GM12878 (cell line): ENCODE measurements around the gene OLFML2B. TPM values are rescaled to one million over a fixed set of nuclear protein-coding genes. Genes with fewer than 3 reads are reported as not detected.

ENCODE experiments used
- ATAC-seq: fragments of 200-7000 bp; cut with Tn5 transposase; 3 replicates; pipeline ENCODE4 v1.9.1; 2020; ENCODE audit warnings: mild to moderate bottlenecking, moderate library complexity
- BruUV-seq: library from RNA; stranded (reverse); fragments of 400-500 nt; replicated peaks from 2 replicates; lab custom pipeline; 2021; lab: Mats Ljungman, UMichigan
- CTCF ChIA-PET: fragments of 300-600 bp; sonication (Branson Sonifier 250); formaldehyde crosslinking; extraction: SDS; loops from one replicate; lab custom pipeline; 2021; ENCODE audit warnings: inconsistent platforms; lab: Yijun Ruan, JAX
- POLR2A ChIA-PET: fragments of 350-600 bp; formaldehyde crosslinking; extraction: SDS; loops from one replicate; lab custom pipeline; 2021; ENCODE audit warnings: inconsistent platforms; lab: Charles Lee
- RAD21 ChIA-PET: fragments of 300-600 bp; sonication (Branson Sonifier 250); formaldehyde crosslinking; loops from one replicate; lab custom pipeline; 2023; ENCODE audit warnings: antibody characterized with exemption; ENCODE audit not compliant: unreplicated experiment; lab: Charles Lee
- SMC1A ChIA-PET: fragments of 300-600 bp; sonication (Branson Sonifier 250); formaldehyde crosslinking; loops from one replicate; lab custom pipeline; 2023; ENCODE audit not compliant: unreplicated experiment, uncharacterized antibody; lab: Charles Lee
- DNase-seq: peaks from one replicate; pipeline ENCODE4 v3.0.0-alpha.2; 2011; ENCODE audit warnings: low read depth, low spot score
- FAIRE-seq: peaks from 3 replicates; lab custom pipeline; 2011; peaks lifted over from hg19 to GRCh38; lab: Jason Lieb, UNC
- H2AFZ ChIP-seq: 2 replicates; pipeline ENCODE4 v1.6.0; 2011; ENCODE audit warnings: low read depth, low read length, control low read depth; ENCODE audit not compliant: control insufficient read depth
- H3K27ac ChIP-seq: 2 replicates; pipeline ENCODE4 v1.5.1; 2011; ENCODE audit warnings: control low read depth; ENCODE audit not compliant: control insufficient read depth, insufficient read depth
- H3K27me3 ChIP-seq, 2 experiments: replicated peaks in 1 of 2; 2 replicates each; pipeline versions ENCODE4 v1.6.0 to v1.6.1; 2011; ENCODE audit warnings: low read length in 1 of 2; ENCODE audit not compliant: control insufficient read depth in 2 of 2, insufficient read depth in 2 of 2
- H3K36me3 ChIP-seq, 2 experiments: 2 replicates each; pipeline ENCODE4 v1.5.1; 2011; ENCODE audit warnings: low read length in 1 of 2; ENCODE audit not compliant: control insufficient read depth in 2 of 2, insufficient read depth in 2 of 2
- H3K4me1 ChIP-seq: 2 replicates; pipeline ENCODE4 v1.6.1; 2011; ENCODE audit warnings: mild to moderate bottlenecking, low read length, moderate library complexity, mixed read lengths; ENCODE audit not compliant: control insufficient read depth, insufficient read depth
- H3K4me2 ChIP-seq: 2 replicates; pipeline ENCODE4 v1.6.0; 2011; ENCODE audit warnings: control low read depth; ENCODE audit not compliant: control insufficient read depth, insufficient read depth
- H3K4me3 ChIP-seq: fragments of 200-600 bp; sonication (generic); 2 replicates; pipeline ENCODE4 v1.5.1; 2016
- H3K79me2 ChIP-seq: 2 replicates; pipeline ENCODE4 v1.6.0; 2011; ENCODE audit warnings: low read length; ENCODE audit not compliant: control insufficient read depth, insufficient read depth
- H3K9ac ChIP-seq: 2 replicates; pipeline ENCODE4 v1.8.0; 2011; ENCODE audit warnings: low read length, control low read depth, mixed read lengths; ENCODE audit not compliant: control insufficient read depth, insufficient read depth
- H3K9me3 ChIP-seq: replicated peaks from 3 replicates; pipeline ENCODE4 v1.5.1; 2011; ENCODE audit warnings: mild to moderate bottlenecking, low read length; ENCODE audit not compliant: control insufficient read depth, insufficient read depth
- H4K20me1 ChIP-seq: 2 replicates; pipeline ENCODE4 v1.6.0; 2011; ENCODE audit not compliant: control insufficient read depth, insufficient read depth
- ATF2 ChIP-seq: IDR thresholded peaks from 2 replicates; pipeline ENCODE4 v1.6.1; 2012; ENCODE audit warnings: low read length, inconsistent platforms
- CBX3 ChIP-seq: fragments of 200-600 bp; sonication (generic); IDR thresholded peaks from 2 replicates; pipeline ENCODE4 v1.6.1; 2016; ENCODE audit warnings: low read depth, borderline replicate concordance
- CUX1 ChIP-seq: IDR thresholded peaks from 2 replicates; pipeline ENCODE4 v1.6.1; 2012; ENCODE audit warnings: improper control_type of control experiment, low read depth, low read length; ENCODE audit not compliant: insufficient replicate concordance
- FOXK2 ChIP-seq: fragments of 450-650 bp; IDR thresholded peaks from 2 replicates; pipeline ENCODE4 v1.6.1; 2017; ENCODE audit warnings: mild to moderate bottlenecking, moderate library complexity
- MTA2 ChIP-seq: fragments of 450-650 bp; IDR thresholded peaks from 2 replicates; pipeline ENCODE4 v1.6.1; 2016; ENCODE audit warnings: low read depth, mild to moderate bottlenecking, moderate library complexity
- PAX5 ChIP-seq: IDR thresholded peaks from 2 replicates; pipeline ENCODE4 v1.6.1; 2011; ENCODE audit warnings: low read depth, low read length, borderline replicate concordance
- POLR2A ChIP-seq: IDR thresholded peaks from 2 replicates; pipeline ENCODE4 v1.6.1; 2011; ENCODE audit warnings: low read depth, mild to moderate bottlenecking, low read length
- RAD21 ChIP-seq: IDR thresholded peaks from 2 replicates; pipeline ENCODE4 v1.6.1; 2011; ENCODE audit warnings: mild to moderate bottlenecking, low read depth, low read length, moderate library complexity; ENCODE audit not compliant: insufficient read depth
- SRF ChIP-seq, 2 experiments: IDR thresholded peaks; 2 replicates each; pipeline ENCODE4 v1.6.1; 2011; ENCODE audit warnings: low read depth in 2 of 2, low read length in 2 of 2, mild to moderate bottlenecking in 1 of 2, moderate library complexity in 1 of 2
- ZNF207 ChIP-seq: fragments of 450-650 bp; IDR thresholded peaks from 2 replicates; pipeline ENCODE4 v1.6.1; 2014; ENCODE audit warnings: antibody characterized with exemption, mild to moderate bottlenecking, borderline replicate concordance
- WGBS: methylation state at CpG from one replicate; pipeline ENCODE4 v1.1.6; 2016; ENCODE audit warnings: low lambda C conversion rate; ENCODE audit not compliant: insufficient replicate concordance, insufficient coverage; ENCODE audit errors: missing lambda C conversion rate; 5-methylcytosine and 5-hydroxymethylcytosine counted together
- in situ Hi-C: fragments of 300-500 bp; cut with MboI; formaldehyde crosslinking; loops from 9 replicates; pipeline ENCODE4 v1.14.3; 2018; ENCODE audit warnings: mixed read lengths
- intact Hi-C: fragments of 100-400 bp; cut with micrococcal nuclease; formaldehyde crosslinking; loops from one replicate; pipeline ENCODE4 v1.14.2; 2022; ENCODE audit not compliant: unreplicated experiment
- polyA plus RNA-seq, 11 experiments: library from polyadenylated mRNA; depleted of rRNA in 4 of 11; unstranded in 6 of 11; stranded (reverse) in 5 of 11; fragments of >200 nt; fragmentation: Nextera tagmentation in 4 of 11; fragmentation: Illumina TruSeq in 1 of 11; extraction: Ambion mirVana in 4 of 11; extraction: Trizol in 1 of 11; gene quantifications; 1 replicate in 1 of 11; 2 replicates in 10 of 11; pipeline versions ENCODE4 v1.2.1 to v1.2.3, GENCODE V29; 2011 to 2016; ENCODE audit warnings: inconsistent platforms in 2 of 11, missing spikeins in 2 of 11, low read depth in 1 of 11
- total RNA-seq, 4 experiments: library from RNA; depleted of rRNA in 3 of 4; stranded (reverse); fragments of >200 nt in 3 of 4; fragmentation: Illumina TruSeq in 1 of 4; extraction: Trizol in 1 of 4; gene quantifications; 2 replicates each; pipeline versions ENCODE4 v1.2.1 to v1.2.3, GENCODE V29; 2013 to 2021

Gene OLFML2B
- total and polyA plus RNA-seq, 10 of the 15 experiments (the other 5 are each of a cell fraction or from before 2014, with no cell fraction given): not detected

- TF ChIP-seq CUX1 (no peak), POLR2A (no peak), ATF2 (no peak), PAX5 (no peak), CBX3 (no peak)
Measured at GRCh38 chr1:162023181-162023546, 505 bp downstream of the OLFML2B start (continued).

- SMC1A ChIA-PET: no interaction called here
- H3K27ac ChIP-seq: no peak overlapping the region
- TF ChIP-seq MTA2: no peak
- no peak for TF ChIP-seq FOXK2
- no peak for TF ChIP-seq ZNF207
- TF ChIP-seq SRF (IDR thresholded peaks at IDR 0.05; ENCODE audit: low read depth in 2 of 2, low read length in 2 of 2): no peak
- no peak for TF ChIP-seq RAD21
- RAD21 ChIA-PET: no interaction called here
- no peak overlapping the region for H3K4me3 ChIP-seq
- intact Hi-C loops (no loop called here), in situ Hi-C loops (no loop called here)
- 89% methylated on average over 9 of the region's 9 CpGs for WGBS
- POLR2A ChIA-PET: no interaction called here
- no peak overlapping the region for H3K4me2 ChIP-seq
- H3K9me3 ChIP-seq: no peaks in the 10 kb centered on the region; the same call in 1 of the 3 replicates
- CTCF ChIA-PET: interaction anchor here (2.1 kb wide), 1 partner anchor 231 kb away, joined by 9 read pairs; no protein-coding TSS in a partner anchor
- H4K20me1 ChIP-seq: no peaks in the 10 kb centered on the region
- no peak for DNase-seq
- no peaks in the 10 kb centered on the region for H3K4me1 ChIP-seq
- no peak for ATAC-seq
- FAIRE-seq: no peak
- H3K36me3 ChIP-seq: no peaks in the 10 kb centered on the region
- H3K9ac ChIP-seq: no peak overlapping the region
- no TSS peak for BruUV-seq
- no peaks in the 10 kb centered on the region for H3K79me2 ChIP-seq
- peaks cover 6 to 7% of the 10 kb centered on the region in 2 experiments; a peak in 3 of 4 replicates for H3K27me3 ChIP-seq
- no peak overlapping the region for H2AFZ ChIP-seq
Measured at GRCh38 chr1:162022626-162023025, 1.0 kb downstream of the OLFML2B start.
